ENCODE results near the gene FETUB.
"Not testable (repeated sequence)": the region's sequence is repeated elsewhere in the genome, so short reads cannot be mapped to it uniquely, and the experiment has no call there.

FETUB gene

DNA sequence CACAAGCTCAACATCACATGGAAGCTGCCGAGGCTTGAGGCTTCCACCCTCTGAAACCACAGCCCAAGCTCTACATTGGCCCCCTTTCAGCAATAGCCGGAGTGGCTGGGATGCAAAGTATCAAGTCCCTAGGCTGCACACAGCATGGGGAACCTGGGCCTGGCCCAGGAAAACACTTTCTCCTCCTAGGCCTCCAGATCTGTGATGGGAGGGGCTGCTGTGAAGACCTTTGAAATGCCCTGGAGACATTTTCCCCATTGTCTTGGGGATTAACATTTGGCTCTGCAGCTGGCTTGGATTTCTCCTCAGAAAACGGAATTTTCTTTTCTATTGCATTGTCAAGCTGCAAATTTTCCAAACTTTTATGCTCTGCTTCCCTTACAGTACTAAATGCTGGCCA is 43.8 kb downstream of the FETUB start:
- DNase-seq: no peak

DNA sequence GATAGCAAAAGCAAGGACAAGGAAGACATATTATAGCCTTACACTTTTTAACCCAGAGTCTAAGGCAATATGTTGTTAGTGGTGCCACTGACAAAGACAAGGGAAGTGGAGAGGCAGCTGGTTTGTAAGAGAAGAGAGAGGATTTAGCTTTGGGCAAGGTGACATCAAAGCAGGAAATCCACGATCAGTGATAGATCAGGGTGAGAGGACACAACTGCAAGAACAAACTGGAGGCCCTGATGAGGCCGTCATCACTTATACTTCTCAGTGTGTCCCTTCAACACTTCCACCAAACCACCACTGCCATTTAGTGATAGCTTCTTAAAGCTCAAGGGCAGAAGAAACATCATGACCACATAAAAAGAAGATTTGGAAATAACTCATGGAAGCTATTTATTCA is 46.3 kb downstream of the FETUB start:
- peak in 1 of 2 donors; percentile 5 for DNase-seq

DNA sequence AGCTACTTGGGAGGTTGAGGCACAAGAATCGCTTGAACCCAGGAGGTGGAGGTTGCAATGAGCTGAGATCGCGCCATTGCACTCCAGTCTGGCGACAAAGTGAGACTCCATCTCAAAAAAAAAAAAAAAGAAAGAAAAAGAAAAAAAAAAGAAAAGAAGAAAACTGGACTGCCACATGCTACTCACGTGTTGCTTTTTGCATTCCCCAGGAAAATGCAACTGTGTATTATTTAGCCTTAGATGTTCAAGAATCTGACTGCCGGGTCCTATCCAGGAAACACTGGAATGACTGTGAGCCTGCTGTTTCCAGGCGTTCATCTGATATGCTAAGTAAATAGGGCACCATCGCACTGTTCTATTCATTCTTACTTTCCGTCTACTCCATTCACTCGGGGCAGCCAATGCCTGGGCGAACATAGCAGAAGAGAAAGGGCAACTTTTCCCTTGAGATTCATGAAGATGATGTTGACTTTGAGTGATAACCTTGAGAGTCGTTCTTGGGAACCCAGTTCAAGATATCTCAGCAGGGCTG is 47.0 kb downstream of the FETUB start:
- DNase-seq: no peak

DNA sequence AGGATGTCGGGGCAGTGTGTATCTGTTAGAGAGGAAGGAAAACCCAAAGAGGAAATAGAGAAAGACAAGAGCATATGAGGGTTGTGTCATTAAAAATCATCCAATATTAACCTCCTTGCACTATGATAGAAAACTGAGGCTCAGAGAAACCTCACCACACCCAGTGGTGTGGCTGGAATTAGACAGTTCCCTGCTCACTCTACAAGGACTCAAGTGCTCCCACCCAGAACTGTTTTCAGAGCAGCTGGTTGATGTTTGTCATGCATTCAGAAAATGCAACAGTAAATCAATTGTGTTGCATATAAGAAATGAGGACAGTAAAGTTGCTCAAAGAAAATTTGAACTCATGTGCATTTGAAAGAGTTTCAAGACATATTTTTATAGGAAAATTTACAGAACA is 50.1 kb downstream of the FETUB start:
- DNase-seq: not testable (repeated sequence)

DNA sequence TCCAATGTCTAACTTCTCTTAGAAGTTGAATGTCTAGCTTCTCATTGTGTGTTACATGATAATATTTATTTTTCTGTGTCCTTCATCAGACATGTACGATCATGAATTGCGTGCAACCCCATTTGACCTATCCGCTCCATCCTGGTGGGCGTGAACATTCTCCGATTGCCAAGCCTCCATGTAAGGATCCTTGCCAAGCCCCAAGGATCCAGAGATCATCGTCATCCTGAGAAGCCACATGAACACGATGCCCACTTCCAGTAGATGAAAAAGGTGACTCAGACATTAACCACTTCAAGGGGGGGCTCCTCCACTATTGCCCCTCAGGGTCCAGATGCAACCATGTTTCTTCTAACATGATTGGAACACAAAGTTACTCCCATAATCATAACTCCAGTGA is 51.5 kb downstream of the FETUB start:
- DNase-seq: no peak

DNA sequence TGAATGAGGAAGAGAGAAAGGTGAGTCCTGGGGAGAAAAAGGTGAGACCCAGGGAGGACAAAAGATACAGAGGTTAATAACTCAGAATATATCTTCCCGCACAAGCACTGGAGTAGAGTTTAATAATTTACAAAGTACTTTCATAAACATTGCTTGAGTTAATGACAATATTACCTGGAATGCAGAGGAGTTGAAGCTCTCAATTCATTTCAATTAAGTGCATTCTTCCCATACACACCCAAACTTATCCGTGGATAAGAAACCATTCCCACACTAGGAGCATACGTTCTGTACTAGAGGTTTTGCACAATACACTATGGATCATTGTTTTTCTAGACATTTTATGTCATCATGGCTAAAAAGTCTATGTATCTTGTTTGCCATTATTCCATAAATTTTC is 53.6 kb downstream of the FETUB start:
- no peak for DNase-seq

DNA sequence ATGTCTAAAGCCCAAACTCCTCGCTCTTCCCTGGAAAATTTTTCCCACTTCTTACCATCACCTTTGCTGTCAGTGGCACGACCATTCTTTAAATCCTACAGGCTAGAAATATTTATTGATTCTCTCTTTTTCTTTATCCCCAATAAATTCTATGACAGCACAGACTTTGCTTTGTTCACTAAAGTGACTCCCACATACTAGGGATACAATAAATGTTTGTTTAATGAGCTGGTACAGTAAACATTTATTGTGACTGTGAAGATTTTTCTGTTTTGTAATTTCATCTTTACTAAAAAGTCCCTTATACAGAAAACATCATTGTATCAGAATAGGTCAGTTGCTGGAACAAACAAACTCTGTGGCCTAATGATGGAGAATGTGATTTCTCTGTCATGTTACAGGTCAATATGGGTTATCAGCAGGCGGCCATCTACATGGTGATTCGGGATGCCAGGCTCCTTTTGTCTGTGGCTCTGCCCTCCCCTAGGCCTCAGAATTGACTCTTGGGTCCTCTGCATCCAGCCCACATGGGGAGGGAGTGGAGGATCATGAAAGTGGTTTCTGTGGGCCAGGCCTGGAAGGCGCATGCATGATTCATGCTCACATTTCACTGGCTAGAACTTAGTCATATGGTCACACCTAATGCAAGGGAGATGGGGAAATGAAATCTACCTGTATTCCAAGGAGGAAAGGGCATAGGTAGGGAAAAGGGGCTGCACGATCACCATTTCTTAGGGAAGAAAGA is 54.3 kb downstream of the FETUB start:
- DNase-seq: no peak

DNA sequence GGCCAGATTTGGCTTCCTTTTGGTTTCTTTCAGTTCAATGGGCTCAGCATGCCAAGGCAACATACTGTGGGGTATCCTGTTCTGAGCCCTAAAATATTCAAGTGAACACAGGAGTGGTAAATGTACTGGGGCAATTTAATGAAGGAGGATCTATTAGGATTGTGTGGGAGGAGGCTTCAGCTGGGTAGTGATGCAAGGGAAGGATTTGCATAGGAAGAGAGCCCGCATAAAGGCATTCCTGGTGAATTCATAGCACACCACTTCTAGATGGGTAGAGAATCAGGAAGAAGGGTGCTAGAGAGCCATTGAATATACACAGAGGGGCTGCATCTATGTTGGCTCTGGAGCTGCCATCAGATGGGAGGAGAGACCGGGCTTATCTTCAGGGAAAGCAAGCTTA is 56.3 kb downstream of the FETUB start:
- no peak for DNase-seq

DNA sequence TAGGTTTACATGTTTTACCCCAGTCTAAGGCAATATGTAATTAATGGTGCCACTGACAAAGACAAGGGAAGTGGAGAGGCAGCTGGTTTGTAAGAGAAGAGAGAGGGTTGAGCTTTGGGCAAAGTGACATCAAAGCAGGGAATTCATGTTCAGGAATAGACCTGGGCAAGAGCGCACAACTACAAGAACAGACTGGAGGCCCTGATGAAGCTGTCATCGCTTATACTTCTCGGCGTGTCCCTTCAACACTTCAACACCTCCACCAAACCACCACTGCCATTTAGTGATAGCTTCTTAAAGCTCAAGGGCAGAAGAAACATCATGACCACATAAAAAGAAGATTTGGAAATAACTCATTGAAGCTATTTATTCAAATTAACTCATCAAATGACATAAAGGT is 57.3 kb downstream of the FETUB start:
- DNase-seq: no peak

DNA sequence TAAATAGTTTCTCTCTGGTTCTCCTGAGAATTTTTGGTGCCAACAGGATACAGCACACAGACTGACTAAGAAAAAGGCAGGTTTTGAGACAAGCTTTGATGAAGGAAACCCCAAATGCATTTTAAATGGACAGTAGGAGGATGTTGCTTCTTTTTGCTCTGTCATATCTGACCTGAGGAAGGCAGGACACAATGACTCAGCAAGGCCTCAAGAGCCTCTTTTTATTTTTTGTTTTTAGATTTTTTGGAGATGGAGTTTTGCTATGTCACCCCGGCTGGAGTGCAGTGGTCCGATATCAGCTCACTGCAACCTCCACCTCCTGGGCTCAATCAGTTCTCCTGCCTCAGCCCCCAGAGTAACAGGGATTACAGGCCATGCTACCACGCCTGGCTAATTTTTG is 60.1 kb downstream of the FETUB start:
- no peak for DNase-seq

DNA sequence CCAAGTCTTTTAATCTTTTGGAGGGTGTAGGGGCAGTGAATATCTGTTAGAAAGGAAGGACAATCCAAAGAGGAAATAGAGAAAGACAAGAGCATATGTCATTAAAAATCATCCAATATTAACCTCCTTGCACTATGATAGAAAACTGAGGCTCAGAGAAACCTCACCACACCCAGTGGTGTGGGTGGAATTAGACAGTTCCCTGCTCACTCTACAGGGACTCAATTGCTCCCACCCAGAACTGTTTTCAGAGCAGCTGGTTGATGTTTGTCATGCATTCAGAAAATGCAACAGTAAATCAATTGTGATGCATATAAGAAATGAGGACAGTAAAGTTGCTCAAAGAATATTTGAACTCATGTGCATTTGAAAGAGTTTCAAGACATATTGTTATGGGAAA is 62.3 kb downstream of the FETUB start:
- DNase-seq: not testable (repeated sequence)

All from CD4-positive, alpha-beta T cell treated with Interleukin-4 for 1 hour (primary cell).